ENCODE data around the gene TMEM86B.

DNA sequence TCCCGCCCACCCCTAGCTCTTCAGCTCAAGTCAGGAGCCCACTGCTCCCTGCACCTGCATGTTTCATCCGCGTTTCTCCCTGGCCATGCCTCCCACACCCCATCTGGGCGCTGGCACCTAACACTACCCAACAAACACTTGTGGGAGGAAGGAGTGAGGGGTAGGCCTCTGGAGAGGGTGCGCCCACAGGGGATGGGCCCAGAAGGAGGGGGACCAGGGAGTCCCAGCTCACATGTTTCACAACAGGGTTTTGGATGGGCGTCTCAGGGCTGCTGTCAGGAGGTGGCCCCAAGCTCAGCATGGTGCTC, 12.1 kb upstream of the TMEM86B start:
- TF ChIP-seq, protein P1, sequence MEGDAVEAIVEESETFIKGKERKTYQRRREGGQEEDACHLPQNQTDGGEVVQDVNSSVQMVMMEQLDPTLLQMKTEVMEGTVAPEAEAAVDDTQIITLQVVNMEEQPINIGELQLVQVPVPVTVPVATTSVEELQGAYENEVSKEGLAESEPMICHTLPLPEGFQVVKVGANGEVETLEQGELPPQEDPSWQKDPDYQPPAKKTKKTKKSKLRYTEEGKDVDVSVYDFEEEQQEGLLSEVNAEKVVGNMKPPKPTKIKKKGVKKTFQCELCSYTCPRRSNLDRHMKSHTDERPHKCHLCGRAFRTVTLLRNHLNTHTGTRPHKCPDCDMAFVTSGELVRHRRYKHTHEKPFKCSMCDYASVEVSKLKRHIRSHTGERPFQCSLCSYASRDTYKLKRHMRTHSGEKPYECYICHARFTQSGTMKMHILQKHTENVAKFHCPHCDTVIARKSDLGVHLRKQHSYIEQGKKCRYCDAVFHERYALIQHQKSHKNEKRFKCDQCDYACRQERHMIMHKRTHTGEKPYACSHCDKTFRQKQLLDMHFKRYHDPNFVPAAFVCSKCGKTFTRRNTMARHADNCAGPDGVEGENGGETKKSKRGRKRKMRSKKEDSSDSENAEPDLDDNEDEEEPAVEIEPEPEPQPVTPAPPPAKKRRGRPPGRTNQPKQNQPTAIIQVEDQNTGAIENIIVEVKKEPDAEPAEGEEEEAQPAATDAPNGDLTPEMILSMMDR (IDR thresholded peaks at IDR 0.05), result no peak
- no peak for TF ChIP-seq POLR2AphosphoS5 (IDR thresholded peaks at IDR 0.05; ENCODE audit: insufficient read depth in 1 of 2, low read depth in 1 of 2)

All from vagina (tissue), 2 donors.